ENCODE results near the gene SLC6A7.
A peak's percentile ranks its signal among the peaks of the same experiment; 100 is the strongest.

Gene SLC6A7

DNA sequence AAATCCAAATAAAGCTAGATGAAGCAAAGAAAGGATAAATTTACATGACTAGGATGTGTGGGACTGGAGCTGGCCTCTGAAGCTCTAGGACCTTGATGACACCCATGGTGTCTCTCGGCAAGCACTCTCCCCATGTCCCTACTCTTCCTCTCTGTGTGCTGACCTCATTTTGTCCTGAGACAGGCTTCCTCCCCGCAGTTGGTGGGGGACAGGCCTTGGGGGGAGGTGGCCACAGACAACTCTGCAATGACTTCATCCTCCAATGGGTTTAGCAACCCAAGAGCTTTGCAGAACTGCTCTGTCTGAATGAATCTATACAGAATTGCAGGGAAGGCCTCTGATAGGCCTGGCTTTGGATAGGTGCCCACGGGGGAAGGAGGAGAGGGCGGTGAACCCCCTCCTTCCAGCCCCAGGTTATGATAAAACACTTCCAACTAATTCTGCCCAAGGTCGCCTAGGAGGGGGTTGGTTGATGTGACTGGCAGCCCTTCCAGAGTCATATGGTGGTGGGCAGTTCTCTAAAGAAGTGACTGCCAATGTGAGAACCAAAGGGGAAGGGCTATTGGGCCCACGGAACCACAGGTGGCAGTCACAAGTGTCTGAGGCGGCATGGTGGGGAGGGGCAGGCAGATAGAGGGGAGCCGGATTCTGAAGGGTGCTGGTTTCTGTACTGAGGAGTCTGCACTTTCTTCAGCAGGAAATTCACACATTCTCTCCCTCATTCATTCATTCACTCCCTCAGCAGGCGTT is 6.0 kb downstream of the SLC6A7 start:
- DNase-seq, result no peak

DNA sequence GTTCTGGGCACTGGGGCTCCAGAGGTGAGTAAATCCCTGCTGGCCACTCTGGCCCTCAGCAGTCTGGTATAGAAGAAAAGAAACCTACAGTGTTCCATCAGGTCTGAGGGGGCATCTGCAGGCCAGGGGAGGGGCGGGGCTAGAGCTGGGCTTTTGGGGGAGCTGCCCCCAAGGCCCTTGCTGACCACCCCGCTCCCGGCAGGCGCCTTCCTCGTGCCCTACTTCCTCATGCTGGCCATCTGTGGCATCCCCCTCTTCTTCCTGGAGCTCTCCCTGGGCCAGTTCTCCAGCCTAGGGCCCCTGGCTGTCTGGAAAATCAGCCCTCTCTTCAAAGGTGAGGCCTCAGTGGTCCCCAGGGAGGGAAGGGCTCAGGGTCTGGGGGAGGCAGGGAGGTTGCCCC is 6.7 kb downstream of the SLC6A7 start:
- DNase-seq, result no peak

GRCh38 chr5:150196986-150197385 is 7.1 kb downstream of the SLC6A7 start:
- DNase-seq, result no peak

DNA sequence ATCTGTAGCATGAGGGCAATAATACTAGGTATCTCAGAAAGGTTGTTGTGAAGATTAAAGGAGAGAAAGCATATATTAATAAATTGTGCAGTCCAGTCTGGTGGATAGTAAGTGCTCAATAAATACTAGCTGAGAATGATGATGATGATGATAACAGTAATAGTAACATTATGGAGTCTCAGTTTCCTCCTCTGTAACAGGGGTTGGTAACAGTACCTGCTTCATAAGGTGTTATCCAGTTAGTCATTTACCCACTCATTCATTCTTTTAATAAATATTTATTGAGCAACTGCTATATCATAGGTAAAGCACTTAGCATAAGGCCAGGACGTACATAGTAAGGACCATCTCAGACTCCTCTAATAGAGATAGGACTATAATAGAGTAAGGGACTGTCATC is 7.6 kb downstream of the SLC6A7 start:
- no peak for DNase-seq

- DNase-seq, result no peak
Observed at GRCh38 chr5:150202501-150202900, 12.6 kb downstream of the SLC6A7 start.

GRCh38 chr5:150203832-150204589 is 14.1 kb downstream of the SLC6A7 start:
- DNase-seq, result no peak

- no peak for DNase-seq
Observed at GRCh38 chr5:150204590-150204960, 14.7 kb downstream of the SLC6A7 start.

GRCh38 chr5:150206098-150206778 is 16.4 kb downstream of the SLC6A7 start:
- DNase-seq, result no peak

DNA sequence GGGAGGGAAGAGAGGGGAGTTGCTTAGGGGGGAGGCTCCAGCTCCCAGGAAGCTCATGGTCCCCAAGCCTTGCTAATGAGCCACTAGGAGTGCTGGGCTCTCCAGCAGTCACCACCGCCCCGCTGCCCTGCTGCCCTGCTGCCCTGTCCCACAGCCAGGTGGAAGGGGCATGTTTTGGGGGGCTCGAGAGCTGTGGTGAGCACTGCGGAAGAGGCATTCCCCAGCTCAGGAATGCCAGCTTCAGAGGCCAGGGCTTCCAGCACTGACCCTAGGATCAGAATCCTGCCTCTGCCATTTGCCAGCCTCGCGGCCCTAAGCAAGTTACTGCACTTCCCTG is 16.9 kb downstream of the SLC6A7 start:
- DNase-seq, result no peak

- no peak for DNase-seq
Observed at GRCh38 chr5:150208187-150209098, 18.6 kb downstream of the SLC6A7 start.

- DNase-seq, result no peak
Observed at GRCh38 chr5:150209099-150209635, 19.3 kb downstream of the SLC6A7 start.

DNA sequence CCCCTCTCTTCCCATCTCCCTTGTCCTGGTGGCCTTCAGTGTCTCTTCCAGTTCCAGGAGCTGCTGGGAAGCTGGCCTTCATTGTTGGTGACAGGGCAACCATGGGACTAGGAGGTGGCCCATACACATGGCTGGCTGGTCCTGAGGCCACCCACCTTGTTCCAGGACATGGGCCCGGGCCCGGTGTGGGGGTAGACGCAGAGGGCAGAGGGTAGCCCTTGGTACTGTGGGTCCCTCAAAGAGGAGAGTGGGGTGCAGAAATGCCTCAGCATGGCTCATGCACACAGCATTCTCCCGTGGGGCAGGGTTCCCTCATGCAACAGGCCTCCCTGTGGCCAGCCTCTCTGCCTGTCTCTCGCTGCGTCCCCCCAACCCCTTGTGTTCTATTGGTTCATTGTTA is 20.8 kb downstream of the SLC6A7 start:
- no peak for DNase-seq

DNA sequence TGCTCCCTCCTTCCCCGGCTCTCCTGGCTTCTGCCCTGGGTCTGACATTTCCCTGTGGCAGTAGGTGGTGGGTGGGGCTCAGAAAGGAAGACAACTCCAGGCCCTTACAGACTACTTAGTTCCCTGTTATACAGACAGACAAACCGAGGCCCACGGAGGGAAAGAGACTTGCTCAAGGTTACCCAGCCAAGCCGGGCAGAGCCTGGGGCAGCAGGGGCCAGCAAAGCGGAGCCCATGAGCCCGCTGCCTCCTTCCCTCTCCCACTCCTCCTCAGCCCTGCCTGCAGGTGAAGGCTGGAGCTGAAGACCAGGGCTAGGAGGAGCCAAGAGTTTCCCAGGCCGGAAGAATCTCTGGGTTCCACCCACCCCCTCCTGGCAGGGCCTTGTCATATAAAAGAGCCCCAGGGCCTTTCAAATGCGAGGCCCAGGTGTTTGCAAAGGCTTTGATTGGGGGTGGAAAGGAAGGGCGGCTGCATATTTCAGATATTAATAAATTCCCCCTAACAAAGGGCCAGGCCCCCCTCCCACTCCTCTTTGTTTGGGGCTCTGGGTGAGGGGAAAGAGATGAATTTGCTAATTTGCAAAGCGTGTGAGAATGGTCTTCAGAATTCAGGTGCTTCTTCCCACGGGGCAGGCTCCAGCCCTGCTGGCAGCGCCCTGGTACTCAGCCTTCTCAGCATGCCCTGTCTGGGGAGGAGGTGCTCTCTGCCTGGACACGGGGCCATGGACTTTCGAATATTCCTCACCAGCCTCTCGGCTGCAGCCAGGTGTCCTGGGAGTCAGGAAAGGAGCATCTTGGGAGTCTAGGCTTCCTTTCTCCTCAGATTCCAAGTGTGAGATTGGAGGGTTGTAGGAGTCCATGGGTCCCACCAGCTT is 21.5 kb downstream of the SLC6A7 start:
- DNase-seq, result no peak

GRCh38 chr5:150213530-150213929 is 23.7 kb downstream of the SLC6A7 start:
- DNase-seq, result no peak

DNA sequence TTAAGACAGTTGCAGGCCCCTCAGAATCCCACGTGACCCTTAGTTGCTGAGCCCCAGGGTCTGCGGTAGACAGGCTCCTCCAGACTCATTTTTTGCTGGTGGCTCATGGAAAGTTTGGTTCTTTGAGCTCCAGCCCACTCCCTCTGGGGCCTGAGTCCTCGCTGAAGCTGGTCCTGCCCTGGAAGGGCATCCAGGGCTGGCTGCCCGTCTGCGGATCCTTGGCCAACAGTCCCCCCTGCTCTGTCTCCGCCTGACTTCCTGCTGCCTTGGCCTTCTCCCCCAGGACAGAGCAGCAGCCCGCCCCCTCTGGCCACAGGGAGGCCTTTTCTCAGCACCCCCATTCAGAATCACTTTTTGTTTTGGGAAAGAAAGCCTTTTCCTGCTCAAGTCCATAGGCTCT is 24.4 kb downstream of the SLC6A7 start:
- no peak for DNase-seq

- no peak for DNase-seq
Observed at GRCh38 chr5:150215979-150216944, 26.4 kb downstream of the SLC6A7 start.

- no peak for DNase-seq
Observed at GRCh38 chr5:150217038-150217437, 27.2 kb downstream of the SLC6A7 start.

GRCh38 chr5:150217873-150218692 is 28.2 kb downstream of the SLC6A7 start:
- DNase-seq, result peak; percentile 86

GRCh38 chr5:150218693-150219035 is 28.8 kb downstream of the SLC6A7 start:
- no peak for DNase-seq

DNA sequence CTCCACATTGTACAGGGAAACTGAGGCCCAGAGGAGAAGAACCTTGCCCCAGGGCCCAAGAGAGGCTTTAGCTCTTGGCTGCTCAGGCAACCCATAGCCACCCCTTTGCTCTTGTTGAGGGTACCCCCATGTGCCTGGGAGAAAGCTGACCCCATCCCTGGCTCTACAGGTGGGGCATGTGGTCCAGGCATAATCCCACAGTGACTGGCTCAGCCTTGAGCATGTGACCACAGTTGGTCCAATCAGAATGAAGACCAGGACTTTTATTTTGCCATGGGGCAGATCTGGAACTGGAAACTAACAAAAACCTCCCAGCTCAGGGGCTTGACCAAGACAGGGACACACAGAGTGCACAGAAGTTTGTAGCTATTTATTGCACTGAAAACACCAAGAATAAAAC is 29.3 kb downstream of the SLC6A7 start:
- DNase-seq, result no peak

Measured in 8988T (cell line).